CD4-positive, alpha-beta T cell treated with Interleukin-12 subunit alpha and Interleukin-12 subunit beta, for 1 hour (primary cell): ENCODE results near the gene INTS1.
"Not testable (repeated sequence)": the region's sequence is repeated elsewhere in the genome, so short reads cannot be mapped to it uniquely, and the experiment has no call there.

Experiments used
- DNase-seq: peaks from one replicate; pipeline ENCODE4 v3.0.0-alpha.2; 2020

The INTS1 gene

DNA sequence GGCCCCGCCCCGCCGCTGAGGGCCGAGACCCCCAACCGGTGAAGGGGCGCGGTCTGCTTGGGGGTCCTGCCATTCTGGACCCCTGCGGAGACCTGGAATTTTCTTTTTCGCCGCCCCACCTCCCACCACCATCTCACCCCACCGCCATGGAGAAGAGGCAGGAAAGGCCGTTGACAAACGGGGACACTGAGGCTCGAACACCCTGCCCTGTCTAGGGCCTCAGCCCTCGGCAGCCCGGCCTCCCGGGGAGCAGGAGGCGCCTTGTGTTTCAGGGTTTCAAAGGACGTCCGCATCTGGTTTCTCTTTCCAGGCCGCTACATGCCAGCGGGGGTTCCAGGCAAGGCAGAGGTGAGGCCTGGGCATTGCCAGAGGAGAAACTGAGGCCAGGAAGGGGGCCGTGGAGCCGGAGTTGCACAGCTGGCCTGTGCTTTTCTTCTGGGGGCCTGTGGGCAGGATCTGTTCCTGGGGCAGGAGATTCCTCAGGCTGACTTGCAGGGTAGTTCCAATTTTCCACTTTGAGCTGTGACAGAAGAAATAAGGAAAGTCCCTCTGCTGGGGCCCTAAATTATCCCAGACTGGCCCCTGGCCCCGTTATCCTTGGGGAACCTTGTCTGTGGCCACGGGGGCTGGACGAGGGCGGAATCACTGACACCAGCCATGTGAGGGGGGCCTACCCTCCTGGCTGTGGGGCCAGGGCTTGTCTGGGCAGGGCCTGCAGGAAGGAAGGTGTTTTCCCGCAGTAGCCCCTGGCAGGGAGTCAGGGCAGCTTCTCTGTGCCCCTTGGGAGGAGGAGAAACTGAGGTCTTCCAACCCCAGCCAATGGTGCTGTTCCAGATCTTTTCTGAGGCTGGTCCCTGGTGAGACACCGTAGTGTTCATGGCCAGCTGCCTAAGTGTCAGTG, 44.0 kb downstream of the INTS1 start:
- no peak for DNase-seq

DNA sequence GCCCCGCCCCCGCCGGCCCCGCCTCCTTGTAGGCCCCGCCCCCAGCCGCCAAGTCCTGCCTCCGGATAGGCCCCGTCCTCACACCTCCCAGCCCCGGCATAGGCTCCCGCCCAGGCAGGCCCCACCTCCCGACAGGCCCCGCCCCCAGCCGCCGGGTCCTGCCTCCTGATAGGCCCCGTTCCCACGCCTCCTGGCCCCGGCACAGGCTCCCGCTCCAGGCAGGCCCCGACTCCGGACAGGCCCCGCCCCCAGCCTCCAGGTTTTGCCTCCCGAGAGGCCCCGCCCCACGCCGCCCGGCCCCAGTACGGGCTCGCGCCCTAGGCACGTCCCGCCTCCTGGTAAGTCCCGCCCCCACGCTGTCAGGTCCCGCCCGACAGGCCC, 44.7 kb downstream of the INTS1 start:
- peak; percentile 98 for DNase-seq

DNA sequence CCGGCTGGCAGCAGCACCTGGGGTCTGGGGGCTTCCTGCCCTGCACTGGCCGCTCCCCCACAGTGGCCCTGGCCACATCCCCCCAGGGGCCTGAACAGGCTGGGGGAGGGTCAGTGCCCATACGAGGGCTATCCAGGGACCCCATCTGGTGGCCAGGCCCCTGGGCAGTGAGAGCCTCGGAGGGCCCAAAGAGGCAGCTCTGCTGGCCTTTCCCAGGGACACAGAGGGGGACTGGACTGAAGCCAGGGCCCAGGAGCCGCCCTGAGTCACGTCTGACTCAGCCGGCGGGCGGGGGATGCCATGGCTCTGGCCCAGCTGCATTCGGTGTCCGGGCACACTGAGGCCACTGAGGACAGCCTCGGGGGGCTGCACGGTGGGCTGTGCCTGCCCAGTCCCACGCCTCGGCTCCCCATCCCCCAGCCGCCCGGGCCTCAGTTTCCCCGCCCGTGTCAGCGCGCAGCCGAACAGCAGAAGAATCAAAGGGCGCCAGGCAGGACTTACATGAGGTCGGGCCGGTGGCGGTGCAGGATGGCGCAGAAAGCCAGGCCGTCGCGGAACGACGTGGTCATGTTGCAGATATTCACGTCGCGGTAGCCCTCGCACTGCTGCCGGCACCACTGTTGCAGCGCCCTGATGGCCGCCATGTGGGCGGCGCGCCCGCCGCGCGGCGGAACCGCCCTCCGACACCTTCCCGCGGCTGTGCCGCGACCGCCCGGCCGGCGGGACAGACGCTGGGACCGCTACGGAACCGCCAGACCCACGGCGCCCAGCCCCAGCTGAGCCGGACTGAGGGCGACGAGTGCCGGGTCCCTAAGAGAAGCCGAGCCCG, 45.3 kb downstream of the INTS1 start, which contains the start of gene MICALL2:
MICALL2 (minus strand) TSS at position 788 of the 829 bp plus-strand sequence; CDS start at position 644, 144 bp downstream.
- no peak for DNase-seq

- no peak for DNase-seq
Observed at GRCh38 chr7:1457949-1458682, 46.1 kb downstream of the INTS1 start.

DNA sequence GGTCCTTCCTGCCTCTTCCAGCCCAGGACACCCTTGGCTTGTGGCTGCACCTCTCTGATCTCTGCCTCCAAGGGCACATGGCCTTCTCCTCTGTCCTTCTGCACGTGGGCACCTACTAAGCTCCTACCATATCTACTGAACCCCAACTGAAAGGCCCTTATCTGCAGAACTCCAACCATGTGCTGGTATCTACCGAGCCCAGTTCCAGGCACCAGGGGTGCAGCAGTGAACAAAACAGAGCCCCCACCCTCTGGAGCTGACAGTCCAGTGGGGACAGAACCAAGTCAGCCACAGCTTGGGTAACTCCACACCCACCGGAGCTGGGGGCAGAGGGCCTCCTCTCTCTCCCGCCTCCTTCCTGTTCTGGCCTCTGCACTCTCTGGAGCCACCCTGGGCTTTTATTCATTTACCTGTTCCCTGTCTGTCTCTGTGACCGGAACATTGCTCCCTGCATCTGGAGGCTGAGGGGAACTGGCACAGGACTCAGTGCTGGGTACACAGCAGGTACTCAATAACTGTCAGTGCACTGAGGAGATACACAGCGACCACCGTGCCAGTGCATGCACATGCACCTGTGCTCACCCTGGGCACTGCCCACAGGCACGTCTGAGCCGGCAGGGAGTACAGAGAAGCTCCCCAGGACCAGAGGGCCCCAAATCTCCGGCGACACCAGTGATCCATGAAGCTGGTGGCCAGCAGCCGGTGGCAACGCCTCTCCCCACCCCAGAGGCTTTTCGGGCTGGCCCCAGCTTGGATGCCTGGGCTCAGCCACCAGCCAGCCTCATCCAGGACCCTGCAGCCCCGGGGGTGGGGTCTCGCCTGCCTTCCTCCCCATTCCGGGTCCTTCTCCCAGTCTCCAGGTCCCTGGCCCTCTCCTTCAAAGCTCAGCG, 46.9 kb downstream of the INTS1 start:
- no peak for DNase-seq

DNA sequence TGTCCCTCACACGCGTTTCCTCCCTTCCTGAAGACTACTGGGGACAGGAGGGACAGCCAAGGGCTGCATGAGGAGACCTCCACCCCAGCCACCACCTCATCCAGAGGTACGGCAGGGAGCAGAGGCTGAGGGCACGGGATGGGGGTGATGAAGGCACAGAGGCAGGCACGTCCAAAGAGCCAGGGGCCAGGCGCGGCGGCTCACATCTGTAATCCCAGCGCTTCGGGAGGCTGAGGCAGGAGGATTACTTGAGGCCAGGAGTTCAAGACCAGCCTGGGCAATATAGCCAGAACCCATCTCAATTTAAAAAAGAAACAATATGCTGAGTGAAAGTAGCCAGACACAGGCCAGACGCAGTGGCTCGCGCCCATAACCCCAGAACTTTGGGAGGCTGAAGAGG, 48.2 kb downstream of the INTS1 start:
- DNase-seq: no peak

GRCh38 chr7:1455241-1455939, 48.8 kb downstream of the INTS1 start:
- no peak for DNase-seq

DNA sequence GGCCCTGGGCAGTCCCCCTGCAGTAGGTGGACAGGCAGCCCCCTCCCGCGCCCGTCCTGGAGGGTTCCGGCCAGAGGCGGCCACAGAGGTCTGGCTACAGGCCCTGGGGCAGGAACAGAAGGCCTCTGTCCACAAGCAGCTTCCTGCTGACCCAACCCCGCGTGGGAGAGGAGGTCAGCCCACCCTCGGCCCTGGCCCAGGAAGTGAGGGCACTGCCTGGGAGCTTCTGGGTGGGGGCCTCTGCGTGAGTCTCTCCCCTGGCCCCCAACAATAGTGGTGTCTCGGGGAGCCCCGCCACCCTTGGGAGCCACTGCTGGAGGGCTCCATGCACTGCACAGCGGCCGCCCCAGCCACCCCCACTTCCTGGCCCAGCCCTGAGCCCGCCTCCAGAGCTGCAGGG, 49.6 kb downstream of the INTS1 start:
- no peak for DNase-seq

DNA sequence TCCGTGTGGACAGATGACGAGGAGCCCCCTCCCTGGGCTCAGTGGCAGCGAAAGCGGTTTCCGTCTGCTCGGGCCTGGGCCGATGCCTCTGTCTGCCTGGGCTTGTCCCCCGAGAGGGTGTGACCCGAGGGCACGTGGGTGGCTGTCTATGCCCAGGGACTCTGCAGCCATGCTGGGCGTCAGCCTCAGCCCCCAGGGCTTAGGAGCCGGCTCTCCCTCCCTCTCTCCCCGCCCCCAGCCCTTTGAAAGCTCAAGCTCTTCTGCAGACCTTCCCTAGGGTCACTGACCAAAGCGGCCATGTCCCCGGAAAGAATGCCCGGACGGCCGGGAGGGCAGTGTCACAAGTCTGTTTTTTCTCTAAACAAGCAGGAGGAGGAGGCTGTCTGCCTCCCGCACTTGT, 52.0 kb downstream of the INTS1 start:
- DNase-seq: no peak

DNA sequence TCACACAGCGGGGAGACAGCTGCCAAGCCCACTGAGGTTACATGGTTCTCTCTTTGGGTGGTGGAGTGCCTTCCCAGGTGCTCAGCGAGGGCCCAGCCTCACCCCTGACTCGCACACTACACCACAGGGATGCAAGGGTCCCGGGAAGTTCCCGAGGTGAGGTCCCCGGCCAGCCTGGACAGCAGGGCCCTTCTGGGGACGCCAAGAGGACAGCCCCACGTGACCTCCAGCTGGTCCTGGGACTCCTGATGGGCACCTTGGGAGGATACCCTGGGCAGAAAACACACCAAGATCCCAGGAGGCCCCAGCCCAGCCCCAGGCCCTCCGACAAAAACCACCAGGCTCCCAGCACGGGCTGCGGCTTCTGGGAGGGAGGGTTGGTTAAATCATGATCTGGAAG, 53.2 kb downstream of the INTS1 start:
- no peak for DNase-seq

GRCh38 chr7:1450431-1450830, 53.8 kb downstream of the INTS1 start:
- DNase-seq: no peak

DNA sequence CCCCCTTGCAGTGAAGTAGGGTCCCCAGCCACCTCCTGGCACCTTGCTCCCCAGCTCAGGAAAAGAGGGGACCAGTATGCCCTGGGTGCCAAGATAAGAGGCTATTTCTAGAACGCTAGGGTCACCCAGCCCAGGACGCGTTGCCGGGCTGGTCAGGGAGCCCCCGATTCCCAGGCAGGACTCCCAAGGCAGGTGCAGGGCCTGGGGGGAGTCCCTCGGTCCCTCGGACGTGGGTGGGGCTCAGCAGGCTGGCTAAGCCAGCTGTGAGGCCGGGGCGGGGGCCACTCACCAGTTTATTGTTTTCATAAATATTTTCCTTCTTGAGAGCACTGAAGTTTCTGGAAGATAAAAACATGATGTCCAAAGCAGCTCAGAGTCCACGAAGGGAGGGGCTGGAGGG, 54.2 kb downstream of the INTS1 start:
- no peak for DNase-seq

GRCh38 chr7:1449501-1449900, 54.7 kb downstream of the INTS1 start:
- DNase-seq: no peak

- DNase-seq: no peak
Observed at GRCh38 chr7:1448958-1449357, 55.2 kb downstream of the INTS1 start.

GRCh38 chr7:1447551-1448244, 56.5 kb downstream of the INTS1 start:
- no peak for DNase-seq

- no peak for DNase-seq
Observed at GRCh38 chr7:1447112-1447511, 57.1 kb downstream of the INTS1 start.

DNA sequence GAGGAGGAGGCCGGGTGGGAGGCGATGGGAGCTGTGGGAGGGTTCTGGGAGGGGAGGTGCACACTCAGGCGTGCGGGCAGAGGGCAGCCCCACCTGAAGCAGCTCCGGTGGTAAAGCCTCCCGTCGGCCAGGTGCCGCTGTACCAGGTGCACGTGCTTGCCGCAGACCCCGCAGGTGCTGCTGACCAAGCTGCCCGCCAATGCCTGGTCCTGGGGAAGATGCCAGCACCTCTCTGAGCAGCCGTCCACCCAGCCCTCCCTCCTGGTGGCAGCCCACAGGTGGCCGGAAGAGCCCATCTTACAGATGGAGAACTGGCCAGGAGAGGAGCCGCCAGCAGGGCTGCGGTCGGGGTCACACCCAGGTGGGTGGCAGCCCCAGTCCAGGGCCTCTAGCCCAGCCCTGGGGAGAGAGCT, 57.6 kb downstream of the INTS1 start:
- DNase-seq: no peak

DNA sequence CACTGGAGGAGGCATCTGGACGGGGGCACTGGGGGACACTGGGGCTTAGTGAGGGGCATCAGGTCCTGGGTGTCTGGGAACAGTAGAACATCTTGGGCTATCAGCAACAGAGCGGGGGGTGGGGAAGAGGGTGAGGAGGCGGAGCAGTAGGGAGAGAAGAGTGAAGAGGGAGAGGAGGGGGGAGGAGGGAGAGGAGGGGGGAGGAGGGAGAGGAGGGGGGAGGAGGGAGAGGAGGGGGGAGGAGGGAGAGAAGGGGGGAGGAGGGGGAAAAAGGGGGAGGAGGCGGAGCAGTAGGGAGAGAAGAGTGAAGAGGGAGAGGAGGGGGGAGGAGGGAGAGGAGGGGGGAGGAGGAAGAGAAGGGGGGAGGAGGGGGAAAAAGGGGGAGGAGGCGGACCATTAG, 58.2 kb downstream of the INTS1 start:
- not testable (repeated sequence) for DNase-seq

DNA sequence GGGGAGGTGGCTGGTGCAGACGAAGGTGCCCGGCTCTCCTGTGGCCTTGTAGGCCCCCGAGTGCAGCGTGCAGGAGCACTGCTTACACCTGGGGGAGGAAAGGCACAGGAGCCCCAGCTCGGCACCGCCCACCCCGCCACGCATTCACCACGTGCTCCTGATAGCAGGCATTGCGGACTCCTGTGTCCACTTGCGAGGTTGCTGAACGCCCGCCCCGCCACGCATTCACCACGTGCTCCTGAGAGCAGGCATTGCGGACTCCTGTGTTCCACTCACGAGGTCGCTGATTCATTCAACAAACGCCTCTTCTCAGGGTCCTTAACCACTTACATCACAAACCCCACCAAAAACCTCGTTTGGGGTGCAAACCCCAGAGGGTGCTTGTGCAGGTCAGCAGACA, 58.8 kb downstream of the INTS1 start:
- no peak for DNase-seq

DNA sequence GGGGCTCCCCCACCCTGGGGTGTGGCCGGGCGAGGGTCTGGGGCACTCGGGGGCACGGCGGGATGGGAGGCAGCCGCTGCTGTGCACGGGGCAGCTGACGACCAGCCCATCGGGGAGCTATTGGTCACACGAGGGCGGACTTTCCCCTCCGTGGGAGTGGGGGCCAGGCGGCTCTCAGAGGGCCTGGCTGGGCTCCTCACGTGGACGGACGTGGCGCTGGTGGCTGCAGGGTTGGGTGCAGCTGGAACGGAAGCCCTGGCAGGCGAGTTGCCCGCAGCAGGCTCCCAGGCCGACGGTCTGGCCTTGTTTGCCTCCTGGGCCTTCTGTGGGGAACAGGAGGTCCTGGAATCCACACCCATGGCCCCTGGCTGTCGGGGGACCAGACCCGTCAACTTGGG, 59.3 kb downstream of the INTS1 start:
- DNase-seq: no peak
